OCI-LY1 (cell line): ENCODE data around the gene M1AP.

ENCODE experiments used
- H2AFZ ChIP-seq: fragments of 200-600 bp; sonication (generic), shearing (Covaris generic); 2 replicates; pipeline ENCODE4 v1.6.0; 2014; ENCODE audit warnings: antibody characterized with exemption, mild to moderate bottlenecking, low read length
- H3F3A ChIP-seq: fragments of 200-600 bp; sonication (generic), shearing (Covaris generic); 2 replicates; pipeline ENCODE4 v1.6.0; 2014; ENCODE audit warnings: mild to moderate bottlenecking, antibody characterized with exemption, low read length, moderate library complexity; ENCODE audit not compliant: insufficient read depth
- H3K27ac ChIP-seq: fragments of 200-600 bp; sonication (generic); 2 replicates; pipeline ENCODE4 v1.5.1; 2014; ENCODE audit warnings: low read length, mixed run types, mild to moderate bottlenecking, low read depth; ENCODE audit not compliant: poor library complexity, severe bottlenecking
- H3K27me3 ChIP-seq: fragments of 200-600 bp; sonication (generic); 2 replicates; pipeline ENCODE4 v1.6.0; 2014; ENCODE audit warnings: antibody characterized with exemption, mild to moderate bottlenecking, low read length, moderate library complexity; ENCODE audit not compliant: insufficient read depth
- H3K36me3 ChIP-seq: fragments of 200-600 bp; sonication (generic); 2 replicates; pipeline ENCODE4 v1.6.1; 2014; ENCODE audit warnings: mild to moderate bottlenecking, antibody characterized with exemption, low read length, moderate library complexity, mixed read lengths; ENCODE audit not compliant: insufficient read depth
- H3K4me1 ChIP-seq: fragments of 200-600 bp; sonication (generic); 2 replicates; pipeline ENCODE4 v1.5.1; 2014; ENCODE audit warnings: mild to moderate bottlenecking, low read length, moderate library complexity; ENCODE audit not compliant: insufficient read depth, severe bottlenecking
- H3K4me2 ChIP-seq: fragments of 200-600 bp; sonication (generic), shearing (Covaris generic); 2 replicates; pipeline ENCODE4 v1.6.1; 2014; ENCODE audit warnings: low read length
- H3K4me3 ChIP-seq: fragments of 200-600 bp; sonication (generic); 2 replicates; pipeline ENCODE4 v1.5.1; 2014; ENCODE audit warnings: low read length, low read depth, mild to moderate bottlenecking, mixed read lengths; ENCODE audit not compliant: poor library complexity, severe bottlenecking
- H3K79me2 ChIP-seq: fragments of 200-600 bp; shearing (Covaris generic); 2 replicates; pipeline ENCODE4 v1.6.1; 2016; ENCODE audit warnings: mixed run types, low read length, mixed read lengths; ENCODE audit not compliant: insufficient read depth
- H3K9ac ChIP-seq: fragments of 200-600 bp; sonication (generic), shearing (Covaris generic); 2 replicates; pipeline ENCODE4 v1.6.1; 2014; ENCODE audit warnings: mild to moderate bottlenecking, low read length, mixed read lengths
- H3K9me2 ChIP-seq: fragments of 200-600 bp; sonication (generic), shearing (Covaris generic); 2 replicates; pipeline ENCODE4 v1.6.1; 2014; ENCODE audit warnings: low read depth, mild to moderate bottlenecking, low read length, mixed read lengths
- H3K9me3 ChIP-seq: fragments of 200-600 bp; shearing (Covaris generic); 2 replicates; pipeline ENCODE4 v1.6.1; 2014; ENCODE audit warnings: low read length, mixed read lengths
- H4K20me1 ChIP-seq: fragments of 200-600 bp; sonication (generic), shearing (Covaris generic); 2 replicates; pipeline ENCODE4 v1.6.0; 2016; ENCODE audit warnings: mild to moderate bottlenecking, low read length; ENCODE audit not compliant: insufficient read depth
- EZH2 ChIP-seq: fragments of 200-600 bp; sonication (generic), shearing (Covaris generic); IDR thresholded peaks from 2 replicates; pipeline ENCODE4 v1.8.0; 2017; ENCODE audit warnings: borderline replicate concordance, mixed run types, mild to moderate bottlenecking, antibody characterized with exemption, low read length, moderate library complexity, mixed read lengths
- TF ChIP-seq, protein P1 (sequence below): fragments of 200-600 bp; sonication (generic), shearing (Covaris generic); IDR thresholded peaks from 2 replicates; pipeline ENCODE4 v1.5.1; 2017; ENCODE audit warnings: mild to moderate bottlenecking, antibody characterized with exemption, low read length, moderate library complexity, mixed read lengths

M1AP gene

DNA sequence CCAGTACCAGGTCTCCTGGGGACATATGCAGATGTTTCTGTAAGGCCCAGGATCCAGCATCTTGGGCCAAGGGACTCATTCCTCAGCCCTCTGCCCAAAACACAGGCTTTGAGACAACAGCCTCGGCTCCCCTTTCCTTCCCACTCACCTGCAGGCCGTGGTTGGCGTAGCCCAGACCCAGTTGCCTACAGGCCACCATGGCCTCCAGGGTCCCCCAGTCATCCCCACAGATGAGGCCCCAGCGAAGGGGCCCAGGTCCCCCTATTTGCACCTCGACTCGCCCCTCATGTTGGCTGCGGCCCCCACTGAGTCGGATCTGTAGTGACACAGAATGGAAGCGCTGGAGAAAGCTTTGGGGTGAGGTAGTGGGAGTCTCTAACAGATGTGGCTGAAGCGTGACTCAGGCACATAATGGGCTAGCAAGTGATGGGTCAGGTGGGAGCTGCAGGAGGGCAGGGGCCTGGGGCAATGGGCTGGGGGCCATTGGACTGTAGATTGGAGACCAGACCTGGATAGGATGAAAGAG lies 112.6 kb downstream of the M1AP start:
- Histone ChIP-seq H3K9ac (no peak overlapping the region), H3K9me2 (no peaks in the 10 kb centered on the region), H3K4me3 (no peak overlapping the region), H2AFZ (no peak overlapping the region), H3K79me2 (no peaks in the 10 kb centered on the region), H3K9me3 (no peaks in the 10 kb centered on the region), H3K4me2 (no peak overlapping the region), H3K36me3 (peaks cover 22% of the 10 kb centered on the region), H3K27me3 (no peaks in the 10 kb centered on the region), H3F3A (no peaks in the 10 kb centered on the region), H3K4me1 (peaks cover 20% of the 10 kb centered on the region), H3K27ac (no peak overlapping the region), H4K20me1 (no peaks in the 10 kb centered on the region)
- TF ChIP-seq, protein P1, sequence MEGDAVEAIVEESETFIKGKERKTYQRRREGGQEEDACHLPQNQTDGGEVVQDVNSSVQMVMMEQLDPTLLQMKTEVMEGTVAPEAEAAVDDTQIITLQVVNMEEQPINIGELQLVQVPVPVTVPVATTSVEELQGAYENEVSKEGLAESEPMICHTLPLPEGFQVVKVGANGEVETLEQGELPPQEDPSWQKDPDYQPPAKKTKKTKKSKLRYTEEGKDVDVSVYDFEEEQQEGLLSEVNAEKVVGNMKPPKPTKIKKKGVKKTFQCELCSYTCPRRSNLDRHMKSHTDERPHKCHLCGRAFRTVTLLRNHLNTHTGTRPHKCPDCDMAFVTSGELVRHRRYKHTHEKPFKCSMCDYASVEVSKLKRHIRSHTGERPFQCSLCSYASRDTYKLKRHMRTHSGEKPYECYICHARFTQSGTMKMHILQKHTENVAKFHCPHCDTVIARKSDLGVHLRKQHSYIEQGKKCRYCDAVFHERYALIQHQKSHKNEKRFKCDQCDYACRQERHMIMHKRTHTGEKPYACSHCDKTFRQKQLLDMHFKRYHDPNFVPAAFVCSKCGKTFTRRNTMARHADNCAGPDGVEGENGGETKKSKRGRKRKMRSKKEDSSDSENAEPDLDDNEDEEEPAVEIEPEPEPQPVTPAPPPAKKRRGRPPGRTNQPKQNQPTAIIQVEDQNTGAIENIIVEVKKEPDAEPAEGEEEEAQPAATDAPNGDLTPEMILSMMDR, result no peak
- no peak for TF ChIP-seq EZH2

DNA sequence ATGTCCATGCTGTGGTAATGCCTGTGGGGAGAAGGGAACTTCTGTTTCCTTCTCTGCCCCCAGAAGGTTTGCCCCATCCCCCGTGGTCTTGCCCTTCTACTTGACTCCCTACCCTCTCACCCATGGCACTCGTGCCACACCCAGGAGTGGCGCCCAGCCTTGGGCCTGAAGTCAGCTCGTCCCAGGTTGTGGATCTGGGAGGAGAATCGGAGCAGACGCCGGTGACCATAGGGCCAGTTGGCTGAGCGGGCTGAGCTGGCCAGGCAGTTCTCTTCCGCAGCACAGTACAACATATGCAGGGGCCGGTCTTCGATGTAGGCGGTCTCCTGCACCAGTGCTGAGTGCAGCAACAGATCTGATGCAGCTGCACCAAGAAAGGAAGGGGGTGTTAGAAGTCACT lies 113.7 kb downstream of the M1AP start:
- no peak for TF ChIP-seq EZH2
- TF ChIP-seq, protein P1, result no peak
- H4K20me1 ChIP-seq, result no peaks in the 10 kb centered on the region
- no peaks in the 10 kb centered on the region for H3K9me2 ChIP-seq
- H3K27me3 ChIP-seq, result no peaks in the 10 kb centered on the region
- no peaks in the 10 kb centered on the region for H3K79me2 ChIP-seq
- H3K9ac ChIP-seq, result no peak overlapping the region
- no peaks in the 10 kb centered on the region for H3F3A ChIP-seq
- H3K4me2 ChIP-seq, result no peak overlapping the region
- H2AFZ ChIP-seq, result no peak overlapping the region
- H3K36me3 ChIP-seq, result peaks cover 22% of the 10 kb centered on the region
- peaks cover 20% of the 10 kb centered on the region for H3K4me1 ChIP-seq
- no peaks in the 10 kb centered on the region for H3K9me3 ChIP-seq
- H3K4me3 ChIP-seq, result no peak overlapping the region
- no peak overlapping the region for H3K27ac ChIP-seq

DNA sequence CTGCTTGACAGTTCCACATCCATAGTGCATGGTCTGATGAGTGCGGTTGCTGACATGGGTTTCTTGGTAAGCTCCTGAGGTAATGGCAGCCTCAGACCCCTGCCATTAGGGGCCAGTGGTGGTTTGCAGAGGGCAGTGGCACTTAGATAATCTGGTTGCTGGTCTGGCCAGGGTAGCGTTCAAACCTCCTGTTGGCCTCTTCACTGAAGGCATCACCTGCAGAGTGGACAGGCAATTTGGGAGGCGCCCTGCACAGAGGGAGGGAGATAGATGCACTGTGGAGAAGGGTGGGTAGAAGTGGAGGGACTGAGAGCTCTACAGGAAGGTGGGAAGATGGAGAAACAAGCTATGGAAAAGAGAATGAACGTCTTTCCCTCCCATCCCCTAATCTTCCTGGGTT lies 114.7 kb downstream of the M1AP start:
- no peaks in the 10 kb centered on the region for H3K27me3 ChIP-seq
- H3K9ac ChIP-seq, result no peak overlapping the region

More for the DNA sequence above, 114.7 kb downstream of the M1AP start:
- H3K4me3 ChIP-seq, result no peak overlapping the region
- peaks cover 8% of the 10 kb centered on the region for H3K79me2 ChIP-seq
- H3F3A ChIP-seq, result no peaks in the 10 kb centered on the region
- no peaks in the 10 kb centered on the region for H3K9me3 ChIP-seq
- H2AFZ ChIP-seq, result no peak overlapping the region
- H3K9me2 ChIP-seq, result no peaks in the 10 kb centered on the region
- peaks cover 27% of the 10 kb centered on the region for H3K36me3 ChIP-seq
- TF ChIP-seq, protein P1, result no peak
- TF ChIP-seq EZH2, result no peak
- no peak overlapping the region for H3K27ac ChIP-seq
- no peak overlapping the region for H3K4me2 ChIP-seq
- H4K20me1 ChIP-seq, result no peaks in the 10 kb centered on the region
- H3K4me1 ChIP-seq, result peaks cover 20% of the 10 kb centered on the region
